Keratinocyte (primary cell): ENCODE results near the gene ENG.

Experiments used
- CTCF ChIP-seq, 3 experiments: IDR thresholded peaks in 1 of 3; conservative IDR thresholded peaks in 1 of 3; optimal IDR thresholded peaks in 1 of 3; 2 replicates in 2 of 3; 3 replicates in 1 of 3; pipeline versions ENCODE3 to v1.5.1; 2011; ENCODE audit warnings: low read length in 3 of 3, mild to moderate bottlenecking in 3 of 3, moderate library complexity in 2 of 3, control low read depth in 1 of 3, inconsistent platforms in 1 of 3; ENCODE audit not compliant: insufficient read depth in 2 of 3; ENCODE audit errors: extremely low read depth in 1 of 3
- EZH2 ChIP-seq: IDR thresholded peaks from one replicate; pipeline ENCODE4 v1.6.1; 2012; ENCODE audit warnings: inconsistent platforms, mild to moderate bottlenecking, low read length, moderate library complexity

DNA sequence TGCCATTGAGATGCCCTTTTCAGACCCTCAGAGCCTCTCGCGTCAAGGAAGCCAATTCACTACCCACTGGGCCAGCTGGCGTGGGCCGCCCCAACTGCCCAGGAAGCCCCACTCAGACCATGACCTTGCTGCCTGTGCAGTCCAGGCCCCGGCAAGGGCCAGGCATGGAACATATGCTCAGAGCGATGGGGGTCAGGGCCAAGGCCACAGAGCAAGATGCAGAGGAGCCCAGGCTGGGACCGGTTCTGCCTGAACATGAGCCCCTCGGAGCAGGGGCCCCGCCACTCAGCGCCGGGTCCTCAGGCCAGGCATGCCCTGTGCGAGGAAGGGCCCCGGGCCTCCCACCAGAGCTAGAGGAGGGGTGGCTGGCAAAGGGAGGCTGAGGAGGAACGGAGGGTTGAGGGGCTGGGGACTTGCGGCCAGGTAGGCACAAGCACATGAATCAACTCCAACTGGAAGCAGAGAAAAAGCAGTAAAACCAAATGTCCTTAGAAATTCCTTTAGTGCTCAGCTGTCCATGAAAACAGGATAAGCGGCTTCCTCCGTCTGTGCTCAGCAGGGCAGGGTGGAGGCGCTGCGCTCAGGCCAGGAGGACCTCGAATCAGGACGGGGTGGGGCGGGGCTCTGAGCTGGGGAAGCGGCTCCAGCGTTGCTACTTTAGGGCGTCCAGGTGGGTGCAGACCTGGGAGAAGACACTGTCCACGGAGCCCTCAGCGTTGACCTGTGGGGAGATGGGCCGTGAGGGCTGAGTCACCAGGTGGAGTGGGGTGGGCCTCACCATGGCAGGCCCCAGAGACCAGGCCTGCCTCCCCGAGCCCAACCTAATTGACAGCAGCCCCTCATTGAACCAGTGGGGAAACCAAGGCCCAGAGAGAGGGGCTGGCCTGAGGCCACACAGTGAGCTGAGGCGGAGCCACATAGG, 13.2 kb upstream of the ENG start:
- TF ChIP-seq CTCF (optimal IDR thresholded peaks at IDR 0.05 in 1 of 3, IDR thresholded peaks at IDR 0.05 in 1 of 3, conservative IDR thresholded peaks at IDR 0.05 in 1 of 3; ENCODE audit: extremely low read depth in 1 of 3, insufficient read depth in 2 of 3, low read length in 3 of 3) (no peak), EZH2 (no peak)
